Lung microvascular endothelial cell (primary cell): ENCODE measurements around the gene ADK. TPM values are rescaled to one million over a fixed set of nuclear protein-coding genes. Genes with fewer than 3 reads are reported as not detected.
A peak's percentile ranks its signal among the peaks of the same experiment; 100 is the strongest.

ENCODE experiments used
- DNase-seq, 2 donors: peaks; one replicate each; pipeline versions ENCODE4 v3.0.0 to v3.0.0-alpha.2; 2010; ENCODE audit warnings: low read depth in 2 of 2
- total RNA-seq: library from RNA; depleted of rRNA; stranded (reverse); fragments of >200 nt; gene quantifications from 2 replicates; pipeline ENCODE4 v1.2.1, GENCODE V29; 2014

Gene ADK
- total RNA-seq, 1 donor from 2014 or later, result 6.2 TPM

DNA sequence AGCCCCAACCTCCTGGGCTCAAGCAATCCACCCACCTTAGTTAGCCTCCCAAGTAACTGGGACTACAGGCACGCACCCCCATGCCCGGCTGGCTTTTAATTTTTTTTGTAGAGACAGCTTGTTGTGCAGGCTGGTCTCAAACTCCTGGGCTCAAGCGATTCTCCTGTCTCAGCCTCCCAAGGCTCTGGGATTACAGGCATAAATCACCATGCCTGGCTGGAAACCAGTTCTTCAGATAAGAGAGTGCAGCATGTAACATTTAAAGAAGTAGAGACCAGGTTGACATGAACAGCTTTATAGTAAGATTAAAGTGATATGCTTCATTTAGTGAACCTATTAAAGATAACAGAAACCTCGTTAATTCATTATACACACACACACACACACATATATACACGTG, 507.5 kb downstream of the ADK start:
- DNase-seq, result no peak

DNA sequence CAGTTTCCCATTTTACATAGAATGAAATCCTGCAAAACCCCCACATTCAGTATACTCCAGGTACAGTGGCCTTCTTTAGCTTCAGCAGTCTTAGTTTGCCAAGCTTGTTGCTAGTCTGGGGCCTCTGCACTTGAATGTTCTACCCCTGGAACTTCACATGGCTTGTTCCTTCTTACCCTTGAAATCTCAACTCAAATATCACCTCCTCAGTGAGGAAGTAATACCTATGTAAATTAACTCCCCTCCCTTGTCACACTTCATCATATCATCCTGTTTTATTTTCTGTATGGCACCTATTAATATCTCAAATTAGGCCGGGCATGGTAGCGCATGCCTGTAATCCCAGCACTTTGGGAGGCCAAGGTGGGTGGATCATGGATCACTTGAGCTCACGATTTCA, 511.6 kb downstream of the ADK start:
- no peak for DNase-seq

DNA sequence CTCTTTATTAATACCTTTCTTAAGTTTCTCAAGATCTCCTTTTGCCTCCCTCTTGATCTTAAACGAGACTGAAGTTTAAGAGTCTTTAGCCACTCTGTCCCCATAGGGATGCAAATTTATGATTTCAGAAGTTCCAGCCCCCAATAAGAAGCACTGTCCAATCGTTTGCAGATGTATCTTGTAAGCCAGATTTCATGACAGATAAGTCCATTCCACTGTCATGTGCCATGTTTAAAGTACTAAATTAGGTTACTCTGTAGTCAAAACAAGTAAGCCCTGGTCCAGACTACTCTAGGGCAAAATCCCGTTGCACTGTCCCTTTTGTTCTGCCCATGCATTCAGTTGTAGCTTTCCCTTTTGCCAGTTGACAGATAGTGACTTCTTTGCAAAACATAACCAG, 518.2 kb downstream of the ADK start:
- DNase-seq, result no peak

DNA sequence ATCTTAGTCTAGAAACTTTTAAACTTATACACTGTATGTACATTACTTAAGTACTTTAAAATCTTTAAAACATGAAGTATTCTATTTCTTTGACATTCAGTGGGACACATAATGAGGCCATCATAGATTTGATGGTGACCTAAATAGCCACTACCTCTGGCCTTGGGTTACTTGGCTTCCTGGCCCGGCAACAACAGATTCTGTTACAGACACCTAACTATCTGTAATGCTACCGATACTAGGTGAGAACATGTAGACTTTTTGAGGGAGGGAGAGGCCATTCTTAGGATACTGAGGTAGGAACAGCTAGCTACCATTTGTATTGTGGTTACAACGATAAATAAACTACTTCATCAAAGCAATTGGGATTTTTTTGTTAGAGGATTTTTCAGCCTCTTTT, 520.7 kb downstream of the ADK start:
- no peak for DNase-seq

DNA sequence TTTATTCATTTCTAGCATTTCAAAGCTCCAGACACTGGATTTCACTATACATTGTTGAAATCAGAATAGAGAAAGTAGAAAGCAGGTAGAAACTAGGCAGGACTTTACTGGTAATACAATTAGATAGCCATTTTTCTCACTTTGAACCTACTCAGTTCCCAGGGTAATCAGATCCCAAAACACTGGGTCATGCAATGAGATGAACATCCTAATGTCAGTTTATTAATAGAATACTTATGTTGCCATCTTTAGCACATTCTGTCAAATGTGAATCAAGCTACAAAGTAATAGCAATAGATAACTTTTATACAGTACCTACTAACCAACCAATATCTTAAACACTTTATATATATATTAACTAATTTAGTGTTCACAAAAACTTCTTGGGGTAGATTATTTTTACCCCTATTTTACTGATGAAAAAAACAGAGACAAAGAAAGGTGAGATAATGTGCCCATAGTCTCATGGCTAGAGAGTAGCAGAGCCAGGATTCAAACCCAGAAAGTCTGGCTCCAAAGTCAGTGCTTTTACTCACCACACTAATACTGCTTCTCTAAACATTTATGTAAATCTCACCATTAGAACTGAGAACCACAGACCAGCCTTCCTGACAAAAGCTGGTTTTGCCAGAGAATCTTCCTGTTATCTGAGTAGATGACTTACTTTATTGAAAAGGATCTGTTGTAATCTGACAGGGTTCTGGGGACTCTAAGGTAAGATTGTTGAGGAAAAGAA, 521.6 kb downstream of the ADK start:
- DNase-seq, result no peak

DNA sequence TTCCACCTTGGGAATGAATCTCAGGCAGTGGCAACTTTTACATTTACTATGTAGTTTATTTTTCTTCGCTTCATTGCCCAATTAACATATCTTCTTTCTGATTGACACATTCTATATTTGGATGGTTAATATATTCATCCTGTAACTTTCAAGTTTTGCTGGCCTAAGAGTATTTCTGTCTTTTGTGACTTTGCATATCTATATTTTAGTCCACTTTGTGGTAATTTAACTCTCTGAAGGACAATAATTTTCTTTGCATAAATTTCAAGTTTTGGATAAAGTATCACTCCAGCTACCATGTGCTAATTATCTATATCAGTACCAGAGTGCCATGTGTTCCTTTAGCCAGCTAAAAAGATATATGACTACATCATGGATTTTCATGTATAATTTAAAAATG, 523.9 kb downstream of the ADK start:
- DNase-seq, result no peak

DNA sequence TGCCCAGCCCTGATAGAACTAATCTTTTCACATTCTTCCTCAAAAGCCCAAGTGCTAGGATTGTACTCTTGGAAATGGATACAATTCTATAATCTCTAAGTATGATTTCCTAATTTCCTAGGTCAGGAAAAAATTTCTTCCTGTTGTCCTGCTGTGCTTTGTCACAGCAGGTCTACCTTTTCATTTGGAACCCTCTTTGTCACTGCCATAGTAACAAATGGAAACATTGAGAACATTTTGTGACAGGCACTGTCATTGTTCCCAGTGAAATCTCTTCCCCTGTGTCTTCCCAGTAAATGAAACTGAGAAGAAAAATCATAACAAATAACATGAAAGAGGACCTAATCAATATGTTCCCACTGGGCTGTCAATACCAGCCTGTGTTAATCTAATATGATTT, 524.5 kb downstream of the ADK start:
- DNase-seq, result peak in 1 of 2 donors; percentile 40

DNA sequence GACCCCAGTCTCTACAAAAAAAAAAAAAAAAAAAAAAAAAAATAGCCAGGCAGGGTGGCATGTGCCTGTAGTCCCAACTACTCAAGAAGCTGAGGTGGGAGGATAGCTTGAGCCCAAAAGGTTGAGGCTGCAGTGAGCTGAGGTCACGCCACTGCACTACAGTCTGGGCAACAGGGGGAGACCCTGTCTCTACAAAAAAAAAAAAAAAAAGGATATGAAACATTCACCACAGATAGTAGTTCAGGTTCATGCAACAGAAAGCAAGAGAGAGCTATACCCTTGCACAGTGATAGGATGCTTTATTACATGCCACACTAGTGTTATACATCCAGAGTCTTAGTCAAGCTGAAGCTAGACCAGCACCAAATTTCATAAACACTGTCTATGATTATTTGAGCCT, 526.9 kb downstream of the ADK start:
- no peak for DNase-seq

DNA sequence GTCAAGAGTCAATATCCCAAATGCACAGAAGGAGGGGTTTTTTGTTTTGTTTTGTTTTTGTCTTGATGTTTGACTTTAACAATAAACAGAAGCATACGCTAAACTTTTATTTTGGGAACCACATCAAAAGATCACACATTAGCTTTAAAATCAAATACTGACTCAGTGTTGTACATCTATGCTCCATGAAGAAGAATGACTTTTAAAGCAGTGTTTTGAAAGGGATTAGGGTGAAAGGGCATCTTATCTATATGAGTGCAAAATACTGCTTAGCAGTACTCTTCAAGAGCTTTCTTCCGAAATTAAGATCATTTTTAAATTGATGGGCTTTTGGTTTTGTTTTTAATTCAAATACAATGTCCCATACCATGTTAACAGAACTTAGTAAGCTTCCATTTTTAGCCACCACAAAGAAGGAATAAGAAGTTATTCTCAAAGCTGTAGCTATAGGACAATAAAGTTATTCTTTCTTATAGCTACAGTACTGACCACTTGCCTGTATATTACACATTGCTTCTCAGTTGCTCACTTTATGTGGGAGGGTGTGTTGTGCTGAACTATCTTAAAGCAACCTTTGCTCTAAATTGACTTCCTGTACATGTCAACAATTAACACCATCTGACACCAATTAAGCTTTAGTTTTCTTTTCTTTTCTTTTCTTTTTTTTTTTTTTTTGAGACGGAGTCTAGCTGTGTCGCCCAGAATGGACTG, 531.1 kb downstream of the ADK start:
- DNase-seq, result no peak

DNA sequence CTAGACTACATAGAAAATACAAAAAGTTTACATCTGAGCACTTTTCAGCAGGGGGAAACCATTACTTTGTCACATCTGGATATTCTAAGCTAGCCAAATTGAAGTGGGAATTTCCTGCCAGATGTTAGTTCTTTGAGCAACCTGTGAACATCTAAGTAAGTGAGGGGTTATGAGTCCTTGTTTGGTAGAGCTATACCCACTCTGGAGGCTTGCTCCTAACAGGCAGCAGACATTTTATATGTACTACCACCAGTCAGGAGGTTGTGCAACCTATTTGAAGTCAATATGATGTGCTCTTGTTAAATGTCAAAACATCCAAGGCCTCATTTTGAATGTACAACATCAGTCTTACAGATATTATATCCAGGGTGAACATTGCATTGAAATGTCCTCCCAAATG, 532.0 kb downstream of the ADK start:
- DNase-seq, result no peak

DNA sequence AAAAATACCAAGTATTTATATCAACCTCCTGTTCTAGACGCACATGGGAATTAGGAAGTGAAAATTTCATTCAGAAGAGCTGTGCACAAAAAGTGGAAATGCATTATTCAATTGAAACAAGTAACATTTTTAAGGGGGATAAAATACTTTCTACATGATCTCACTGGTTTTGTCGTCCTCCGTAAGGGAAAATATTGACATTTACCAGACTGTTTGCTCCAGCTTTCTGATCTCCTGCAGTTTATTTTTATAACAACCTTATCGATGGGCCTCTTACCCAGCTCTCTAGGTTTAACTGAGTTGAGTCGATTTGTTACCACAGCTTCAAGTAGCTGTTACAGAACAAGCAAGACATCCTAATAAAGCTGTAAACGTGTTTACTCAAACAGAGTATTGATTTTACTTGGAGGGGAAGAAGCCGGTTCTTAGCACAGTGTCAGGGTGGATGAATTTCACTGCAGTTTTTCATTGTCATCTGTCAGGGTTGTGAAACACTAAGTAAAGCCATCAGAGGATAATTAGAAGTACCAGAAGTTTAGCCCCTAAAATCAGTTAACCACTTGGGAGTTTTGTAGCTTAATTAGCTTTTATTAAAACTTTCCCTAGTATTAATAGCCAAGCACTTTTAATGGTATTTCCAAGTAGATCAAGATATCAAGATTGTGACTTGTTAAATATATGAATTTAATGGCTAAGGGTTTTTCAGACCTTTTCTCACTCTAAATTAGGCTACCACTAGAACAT, 532.8 kb downstream of the ADK start:
- DNase-seq, result no peak

DNA sequence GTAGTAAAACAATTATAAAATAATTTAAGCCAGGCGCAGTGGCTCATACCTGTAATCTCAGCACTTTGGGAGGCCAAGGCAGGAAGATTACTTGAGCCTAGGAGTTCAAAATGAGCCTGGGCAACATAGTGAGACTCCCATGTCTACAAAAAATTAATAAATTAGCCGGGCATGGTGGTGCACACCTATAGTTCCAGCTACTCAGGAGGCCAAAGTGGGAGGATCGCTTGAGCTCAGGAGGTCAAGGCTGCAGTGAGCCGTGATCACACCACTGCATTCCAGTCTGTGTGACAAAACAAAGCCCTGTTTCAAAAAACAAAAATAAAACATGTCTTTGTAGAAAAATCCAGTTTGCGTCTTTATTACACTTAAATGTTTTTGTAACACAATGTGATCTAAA, 533.4 kb downstream of the ADK start:
- no peak for DNase-seq

DNA sequence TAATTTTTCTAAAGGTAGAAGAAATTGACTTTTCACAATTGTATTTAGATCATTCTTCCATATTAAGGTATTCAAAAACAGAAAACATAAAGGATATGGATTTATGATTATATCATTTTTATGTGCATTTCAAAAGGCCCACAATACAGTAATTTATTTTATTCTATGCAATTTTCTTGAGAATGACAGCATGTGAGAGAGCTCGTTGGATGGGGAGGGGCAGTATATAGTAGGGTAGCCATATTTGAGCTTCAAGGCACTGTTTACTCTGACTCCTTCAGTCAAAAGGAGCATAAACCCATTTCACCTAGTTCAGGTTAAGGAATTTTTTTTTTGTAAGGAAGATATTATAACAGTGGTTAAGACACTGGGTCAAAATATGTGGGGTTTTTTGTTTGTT, 534.5 kb downstream of the ADK start:
- no peak for DNase-seq

DNA sequence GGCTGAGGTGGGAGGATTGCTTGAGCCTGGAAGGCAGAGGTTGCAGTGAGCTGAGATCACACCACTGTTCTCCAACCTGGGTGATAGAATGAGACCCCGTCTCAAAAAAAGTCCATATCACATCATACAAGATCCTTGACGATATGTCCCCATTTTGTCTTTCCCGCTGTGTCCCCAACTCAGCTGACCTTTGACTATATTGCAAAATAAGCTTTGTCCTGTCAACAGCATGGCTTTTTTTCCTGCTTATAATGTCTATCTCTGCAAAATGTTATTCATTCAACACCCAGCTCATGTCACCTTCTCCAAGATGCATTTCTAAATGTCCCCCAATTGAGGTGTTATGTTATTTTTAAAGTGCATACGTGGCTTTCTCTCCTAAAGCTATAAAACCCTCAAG, 539.4 kb downstream of the ADK start:
- DNase-seq, result no peak

DNA sequence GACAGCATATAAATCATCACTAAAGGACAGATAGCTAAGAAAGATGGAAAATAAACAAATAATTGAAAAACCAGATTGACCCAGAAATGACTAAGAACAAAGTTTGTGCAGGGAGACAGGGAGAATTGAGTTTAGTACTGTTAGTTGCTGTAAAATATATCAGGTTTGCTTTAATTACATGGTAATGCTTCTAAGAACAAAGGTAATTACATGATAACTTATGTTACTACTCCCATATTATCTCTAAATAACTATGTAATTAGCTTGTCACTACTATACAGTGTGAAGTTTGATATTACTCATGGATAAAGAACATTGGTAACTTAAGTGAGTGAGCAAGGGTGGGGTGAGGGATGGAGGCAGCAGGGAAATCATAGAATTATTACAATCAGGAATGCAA, 540.1 kb downstream of the ADK start:
- no peak for DNase-seq

DNA sequence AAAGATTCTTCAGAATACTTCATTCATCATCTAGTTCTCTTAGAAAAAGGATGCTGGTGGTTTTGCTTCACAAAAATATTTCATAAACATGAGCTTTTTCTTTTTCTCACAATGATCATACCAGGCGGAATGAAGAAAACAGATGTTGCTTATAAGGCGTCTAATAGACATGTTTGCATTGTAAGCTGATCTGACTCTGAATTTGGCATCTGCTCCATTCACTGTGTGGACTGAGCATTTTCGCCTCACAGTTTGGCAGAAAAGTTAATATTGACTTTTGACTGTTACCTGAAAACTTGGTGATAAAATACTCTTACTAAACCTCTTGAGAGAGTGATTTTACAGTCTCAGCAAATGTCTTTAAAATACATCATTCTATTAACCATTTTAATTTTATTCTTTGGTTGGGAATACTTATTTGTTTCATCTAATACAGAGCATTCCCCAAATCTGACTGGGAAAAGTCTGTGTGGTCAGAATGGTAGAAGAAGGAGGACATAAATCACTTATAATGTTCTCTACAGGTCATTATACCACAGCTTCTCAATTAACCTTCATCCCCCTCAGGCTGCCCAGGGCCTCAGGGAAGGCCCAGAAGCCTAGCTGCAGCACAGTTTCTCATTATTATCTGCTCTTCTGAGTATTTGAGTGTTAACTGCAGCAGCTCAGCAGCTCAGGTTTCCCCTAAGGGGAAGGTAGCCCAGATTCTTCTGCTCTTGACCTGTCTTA, 553.8 kb downstream of the ADK start:
- DNase-seq, result no peak

DNA sequence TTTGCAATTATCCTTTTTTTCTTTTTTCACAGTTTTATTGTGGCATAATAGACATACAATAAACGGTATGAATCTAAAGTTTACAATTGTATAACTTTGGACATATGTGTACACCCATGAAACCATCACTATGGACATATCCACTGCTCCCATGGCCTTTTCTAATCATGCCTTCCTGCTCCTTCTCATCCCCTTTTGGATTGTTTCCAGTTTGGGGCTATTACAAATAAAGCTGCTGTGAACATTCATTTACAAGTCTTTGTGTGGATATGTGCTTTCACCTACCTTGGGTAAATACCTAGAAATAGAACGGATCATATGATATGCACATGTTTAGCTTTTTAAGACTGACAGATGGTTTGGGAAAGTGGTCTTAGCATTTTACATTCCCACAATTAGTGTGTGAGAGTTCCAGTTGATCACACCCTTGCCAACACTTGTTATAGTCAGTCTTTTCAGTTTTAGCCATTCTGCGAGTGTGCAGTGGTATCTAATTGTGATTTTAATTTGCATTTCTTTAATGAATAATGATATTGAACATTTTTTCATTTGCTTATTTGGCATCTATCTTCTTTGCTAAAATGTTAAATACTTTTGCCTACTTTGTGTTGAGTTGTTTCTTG, 554.4 kb downstream of the ADK start:
- no peak for DNase-seq

DNA sequence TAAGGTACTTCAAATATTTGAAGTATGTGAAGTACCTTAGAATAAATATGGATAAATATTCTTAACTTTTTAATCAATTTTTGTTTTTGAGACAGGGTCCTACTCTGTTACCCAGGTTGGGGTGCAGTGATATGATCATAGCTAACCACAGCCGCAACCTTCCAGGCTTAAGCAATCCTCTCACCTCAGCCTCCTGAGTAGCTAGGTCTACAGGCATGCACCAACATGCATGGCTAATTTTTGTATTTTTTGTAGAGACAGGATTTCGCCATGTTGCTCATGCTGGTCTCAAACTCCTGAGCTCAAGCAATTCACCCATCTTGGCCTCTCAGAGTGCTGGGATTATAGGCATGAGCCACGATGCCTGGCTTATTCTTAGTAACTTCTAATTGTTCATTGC, 555.9 kb downstream of the ADK start:
- DNase-seq, result no peak

DNA sequence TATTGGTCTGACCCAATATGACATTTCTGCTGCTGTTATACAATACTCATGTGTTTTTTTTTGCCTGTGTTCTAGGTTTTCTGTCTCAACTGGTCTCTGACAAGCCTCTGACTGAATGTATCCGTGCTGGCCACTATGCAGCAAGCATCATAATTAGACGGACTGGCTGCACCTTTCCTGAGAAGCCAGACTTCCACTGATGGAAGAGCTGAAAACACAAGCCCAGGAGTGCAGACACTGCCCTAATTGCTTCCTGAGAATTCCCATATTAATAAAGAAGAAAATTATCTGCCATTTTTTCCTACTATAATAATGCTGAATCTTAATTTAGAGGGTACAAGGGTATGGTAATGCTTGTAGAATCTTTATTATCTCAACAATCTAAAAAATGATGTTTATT, 557.2 kb downstream of the ADK start:
- DNase-seq, result no peak

DNA sequence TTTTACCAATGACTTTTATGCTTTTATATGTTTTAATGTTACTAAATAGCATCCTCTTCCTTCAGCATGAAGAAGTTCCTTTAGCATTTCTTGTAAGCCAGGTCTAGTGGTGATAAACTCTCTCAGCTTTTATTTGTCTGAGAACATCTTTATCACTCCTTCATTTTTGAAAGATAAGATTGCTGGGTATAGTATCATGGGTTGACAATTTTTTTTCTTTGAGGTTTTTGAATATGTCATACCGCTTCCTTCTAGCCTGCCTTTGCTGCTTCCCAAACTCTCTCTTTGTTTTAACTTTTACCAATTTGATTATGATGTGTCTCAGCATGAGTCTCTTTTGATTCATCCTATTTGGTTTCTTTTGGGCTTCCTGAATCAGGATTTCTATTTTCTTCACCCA, 567.2 kb downstream of the ADK start:
- no peak for DNase-seq

DNA sequence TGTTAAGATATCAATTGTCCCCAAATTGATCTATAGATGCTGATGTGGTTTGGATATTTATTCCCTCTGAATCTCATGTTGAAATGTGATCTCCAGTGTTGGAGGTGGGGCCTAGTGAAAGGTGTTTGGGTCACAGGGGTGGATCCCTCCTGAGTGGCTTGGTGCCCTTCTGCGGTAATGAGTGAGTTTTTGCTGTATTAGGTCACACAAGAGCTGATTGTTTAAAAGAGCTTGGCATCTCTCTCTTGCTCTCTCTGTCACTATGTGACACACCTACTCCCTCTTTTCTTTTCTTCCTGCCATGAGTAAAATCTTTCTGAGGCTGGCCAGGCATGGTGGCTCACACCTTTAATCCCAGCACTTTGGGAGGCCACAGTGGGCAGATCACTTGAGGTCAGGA, 577.2 kb downstream of the ADK start:
- DNase-seq, result no peak

DNA sequence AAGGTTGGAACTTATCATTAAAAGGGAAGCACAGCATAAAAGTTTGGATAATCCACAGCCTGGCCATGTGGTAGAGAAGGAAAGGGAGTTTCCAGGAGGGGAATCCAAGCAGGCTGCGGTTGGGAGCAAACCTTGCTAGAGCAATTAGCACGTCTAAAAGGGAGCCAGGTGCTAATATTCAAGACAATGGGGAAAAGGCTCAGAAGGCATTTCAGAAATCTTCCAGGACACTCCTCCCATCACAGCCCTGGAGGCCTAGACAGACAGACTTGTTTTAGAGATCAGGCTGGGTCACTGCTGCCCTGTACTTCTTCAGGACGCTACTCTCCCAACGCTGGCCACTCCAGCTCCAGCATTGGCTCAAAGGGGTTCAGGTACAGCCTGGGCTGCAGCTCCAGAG, 579.2 kb downstream of the ADK start:
- no peak for DNase-seq
